Breast epithelium (tissue), 4 donors: ENCODE results near the gene OS9. TPM values are rescaled to one million over a fixed set of nuclear protein-coding genes. Genes with fewer than 3 reads are reported as not detected.

Experiments used
- DNase-seq, 2 donors: peaks; one replicate each; pipeline ENCODE4 v3.0.0-alpha.2; 2019; ENCODE audit warnings: low spot score in 2 of 2
- H3K27ac ChIP-seq, 2 donors: fragments of 200-600 bp; sonication (generic) in 1 of 2; one replicate each; pipeline ENCODE4 v1.5.1; 2016 to 2019; ENCODE audit warnings: mild to moderate bottlenecking in 1 of 2
- H3K27me3 ChIP-seq, 2 donors: fragments of 200-600 bp; sonication (generic) in 1 of 2; one replicate each; pipeline versions ENCODE4 v1.5.1 to v1.6.0; 2017 to 2019; ENCODE audit warnings: control low read depth in 1 of 2, mild to moderate bottlenecking in 1 of 2
- H3K36me3 ChIP-seq: fragments of 200-600 bp; one replicate; pipeline ENCODE4 v1.5.1; 2019
- H3K4me1 ChIP-seq, 2 donors: fragments of 200-600 bp; sonication (generic); one replicate each; pipeline ENCODE4 v1.5.1; 2016 to 2019; ENCODE audit warnings: control low read depth in 1 of 2
- H3K4me3 ChIP-seq, 3 donors: fragments of 200-600 bp; sonication (generic); 1 replicate in 2 of 3; 2 replicates in 1 of 3; pipeline ENCODE4 v1.5.1; 2016 to 2019; ENCODE audit warnings: mild to moderate bottlenecking in 3 of 3, moderate library complexity in 2 of 3
- H3K9me3 ChIP-seq, 2 donors: fragments of 200-600 bp; sonication (generic) in 1 of 2; one replicate each; pipeline ENCODE4 v1.5.1; 2016 to 2019; ENCODE audit warnings: control low read depth in 1 of 2
- POLR2A ChIP-seq: fragments of 450-650 bp; IDR thresholded peaks from one replicate; pipeline ENCODE4 v1.6.1; 2016; ENCODE audit warnings: antibody characterized with exemption, mild to moderate bottlenecking, moderate library complexity
- POLR2AphosphoS5 ChIP-seq, 3 donors: sonication (generic); formaldehyde crosslinking; IDR thresholded peaks; one replicate each; pipeline ENCODE4 v1.6.1; 2017; ENCODE audit warnings: antibody characterized with exemption in 3 of 3
- intact Hi-C: fragments of 100-400 bp; cut with DNase I; formaldehyde crosslinking; loops from one replicate; pipeline ENCODE4 v1.15.1; 2023; ENCODE audit warnings: low total_unique reads
- total RNA-seq, 3 donors: library from RNA; depleted of rRNA; stranded (reverse); fragments of >200 nt; gene quantifications; one replicate each; pipeline ENCODE4 v1.1.0, GENCODE V29; 2016
- TF ChIP-seq, protein P1 (sequence below), 3 donors: fragments of 450-650 bp; IDR thresholded peaks; one replicate each; pipeline ENCODE4 v1.5.1; 2016 to 2017; ENCODE audit warnings: antibody characterized with exemption in 3 of 3, mild to moderate bottlenecking in 3 of 3, moderate library complexity in 3 of 3

The OS9 gene
- total RNA-seq, 3 donors from 2014 or later: 184 to 431 (median 213) TPM

DNA sequence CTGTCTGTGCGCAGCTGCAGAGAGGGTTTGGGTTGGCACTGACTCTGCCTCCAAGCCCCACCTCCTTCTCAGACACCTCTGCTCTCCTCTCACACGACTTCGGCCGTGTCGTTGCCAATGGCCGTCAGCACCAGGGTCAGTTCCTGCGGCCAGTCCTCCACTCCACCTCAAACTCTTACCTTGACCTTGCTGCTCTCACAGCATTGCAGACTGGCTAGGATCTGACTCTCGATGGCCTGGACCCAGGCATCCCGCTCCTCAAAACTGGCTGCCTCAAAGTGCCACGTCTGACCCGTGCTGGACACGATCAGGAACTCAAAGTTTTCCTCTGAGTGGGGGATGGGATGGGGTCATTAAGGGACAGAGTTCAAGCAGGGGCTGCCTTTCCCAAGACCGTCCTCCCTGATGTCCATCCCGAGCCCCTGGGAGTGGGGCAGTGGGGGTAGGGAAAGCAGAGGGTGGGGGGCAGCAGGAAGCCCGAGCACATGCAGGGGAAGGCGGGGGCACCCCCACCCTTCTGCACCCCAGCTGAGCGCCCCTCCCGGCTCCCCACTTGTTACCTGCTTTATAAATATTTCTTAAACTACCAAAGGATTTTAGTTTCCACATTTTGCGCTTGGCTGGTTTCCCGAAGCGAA lies 33.9 kb downstream of the OS9 start:
- DNase-seq: peak in 1 of 2 donors; percentile 7
- Histone ChIP-seq H3K9me3 (no peaks in the 10 kb centered on the region), H3K4me1 (peaks cover 0 to 5% of the 10 kb centered on the region in 2 donors), H3K27me3 (no peaks in the 10 kb centered on the region), H3K27ac (no peak overlapping the region), H3K36me3 (no peaks in the 10 kb centered on the region), H3K4me3 (no peak overlapping the region)
- intact Hi-C loops: no loop called here
- TF ChIP-seq, protein P1, sequence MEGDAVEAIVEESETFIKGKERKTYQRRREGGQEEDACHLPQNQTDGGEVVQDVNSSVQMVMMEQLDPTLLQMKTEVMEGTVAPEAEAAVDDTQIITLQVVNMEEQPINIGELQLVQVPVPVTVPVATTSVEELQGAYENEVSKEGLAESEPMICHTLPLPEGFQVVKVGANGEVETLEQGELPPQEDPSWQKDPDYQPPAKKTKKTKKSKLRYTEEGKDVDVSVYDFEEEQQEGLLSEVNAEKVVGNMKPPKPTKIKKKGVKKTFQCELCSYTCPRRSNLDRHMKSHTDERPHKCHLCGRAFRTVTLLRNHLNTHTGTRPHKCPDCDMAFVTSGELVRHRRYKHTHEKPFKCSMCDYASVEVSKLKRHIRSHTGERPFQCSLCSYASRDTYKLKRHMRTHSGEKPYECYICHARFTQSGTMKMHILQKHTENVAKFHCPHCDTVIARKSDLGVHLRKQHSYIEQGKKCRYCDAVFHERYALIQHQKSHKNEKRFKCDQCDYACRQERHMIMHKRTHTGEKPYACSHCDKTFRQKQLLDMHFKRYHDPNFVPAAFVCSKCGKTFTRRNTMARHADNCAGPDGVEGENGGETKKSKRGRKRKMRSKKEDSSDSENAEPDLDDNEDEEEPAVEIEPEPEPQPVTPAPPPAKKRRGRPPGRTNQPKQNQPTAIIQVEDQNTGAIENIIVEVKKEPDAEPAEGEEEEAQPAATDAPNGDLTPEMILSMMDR (IDR thresholded peaks at IDR 0.05): no peak
- no peak for TF ChIP-seq POLR2AphosphoS5 (IDR thresholded peaks at IDR 0.05)
- no peak for TF ChIP-seq POLR2A

DNA sequence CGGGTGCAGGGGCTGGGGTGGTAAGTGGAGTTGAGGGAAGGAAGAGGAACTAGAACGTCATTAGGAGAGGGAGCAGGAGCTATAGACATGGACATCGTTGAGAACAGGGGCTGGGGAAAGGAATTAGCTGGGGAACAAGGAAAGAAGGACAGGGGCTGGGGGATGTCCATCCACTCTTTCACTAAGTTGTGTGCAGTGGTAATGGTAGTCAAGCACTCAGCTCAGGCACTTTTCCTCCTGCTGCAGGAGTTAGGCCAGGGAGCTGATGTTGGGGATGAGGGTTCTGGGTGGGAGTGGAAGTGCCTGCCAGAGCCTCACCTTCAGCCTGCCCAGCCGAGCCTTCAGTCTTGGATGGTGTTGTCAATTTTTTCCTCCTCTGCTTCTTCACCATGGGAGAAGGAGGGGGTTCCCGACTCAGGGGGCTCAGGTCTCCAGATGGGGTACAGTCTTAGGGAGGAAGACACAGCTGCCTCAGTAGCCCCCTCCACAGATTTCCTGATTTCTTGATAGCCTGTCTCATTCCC lies 35.5 kb downstream of the OS9 start:
- intact Hi-C loops: no loop called here
- Histone ChIP-seq H3K4me3 (no peak overlapping the region), H3K27me3 (peaks cover 0 to 3% of the 10 kb centered on the region in 2 donors), H3K27ac (no peak overlapping the region), H3K4me1 (peaks cover 0 to 5% of the 10 kb centered on the region in 2 donors), H3K9me3 (no peaks in the 10 kb centered on the region), H3K36me3 (no peaks in the 10 kb centered on the region)
- no peak for DNase-seq
- TF ChIP-seq, protein P1 (IDR thresholded peaks at IDR 0.05): no peak
- TF ChIP-seq POLR2AphosphoS5 (IDR thresholded peaks at IDR 0.05): no peak

- no peaks in the 10 kb centered on the region for H3K9me3 ChIP-seq
- peaks cover 0 to 5% of the 10 kb centered on the region in 2 donors for H3K4me1 ChIP-seq
- peaks cover 0 to 5% of the 10 kb centered on the region in 2 donors for H3K27me3 ChIP-seq
- DNase-seq: no peak
- no peak overlapping the region for H3K27ac ChIP-seq
- TF ChIP-seq POLR2A: no peak
- TF ChIP-seq, protein P1 (IDR thresholded peaks at IDR 0.05): no peak
- TF ChIP-seq POLR2AphosphoS5 (IDR thresholded peaks at IDR 0.05): no peak
- no peaks in the 10 kb centered on the region for H3K36me3 ChIP-seq
- intact Hi-C loops: no loop called here
- no peak overlapping the region for H3K4me3 ChIP-seq
Observed at GRCh38 chr12:57730336-57731067, 36.6 kb downstream of the OS9 start.

DNA sequence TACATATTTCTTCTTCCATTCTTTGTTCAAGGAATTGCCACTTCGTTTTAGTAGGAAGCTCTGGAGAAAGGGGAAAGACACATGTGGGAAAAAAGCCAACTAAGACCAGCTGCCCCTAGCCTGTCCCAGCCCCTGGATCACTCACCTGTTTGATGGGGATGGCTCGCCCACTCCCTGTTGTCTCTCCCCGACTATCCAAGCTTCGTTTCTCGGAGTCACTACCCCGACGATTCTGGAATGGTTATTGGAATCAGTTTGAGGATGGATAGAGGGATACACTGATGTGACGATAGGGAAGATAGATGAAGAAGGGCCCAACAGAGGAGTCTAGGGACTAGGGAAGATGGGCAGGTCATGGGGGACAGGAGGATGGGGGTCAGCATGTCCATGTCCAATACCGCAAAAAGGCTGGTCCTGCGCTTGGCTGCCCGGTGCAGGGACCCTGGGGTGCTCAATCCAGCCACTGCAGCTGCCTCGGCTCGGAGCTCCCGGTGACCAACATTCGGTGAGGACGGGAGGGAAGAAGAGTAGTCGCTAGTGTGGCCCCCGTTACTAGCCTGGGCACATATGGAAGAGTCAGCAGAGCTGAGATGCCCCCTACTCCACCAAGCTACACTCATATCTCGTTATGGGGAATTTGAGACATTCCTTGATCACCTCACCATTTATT lies 37.6 kb downstream of the OS9 start:
- no peak overlapping the region for H3K4me3 ChIP-seq
- no peaks in the 10 kb centered on the region for H3K9me3 ChIP-seq
- intact Hi-C loops: no loop called here
- H3K27ac ChIP-seq: no peak overlapping the region
- TF ChIP-seq, protein P1 (IDR thresholded peaks at IDR 0.05): no peak
- no peak for TF ChIP-seq POLR2AphosphoS5 (IDR thresholded peaks at IDR 0.05)
- TF ChIP-seq POLR2A: no peak
- no peaks in the 10 kb centered on the region for H3K36me3 ChIP-seq
- H3K4me1 ChIP-seq: peaks cover under 1 to 4% of the 10 kb centered on the region in 2 donors
- no peak for DNase-seq
- H3K27me3 ChIP-seq: peaks cover 0 to 12% of the 10 kb centered on the region in 2 donors
